Keratinocyte (primary cell): Measurements from ENCODE around the gene PLEKHG5. TPM values are rescaled to one million over a fixed set of nuclear protein-coding genes. Genes with fewer than 3 reads are reported as not detected.

ENCODE experiments used
- DNase-seq: peaks from one replicate; pipeline ENCODE4 v3.0.0-alpha.2; 2011; ENCODE audit warnings: low read depth, missing footprints, low spot score
- FAIRE-seq: peaks from 2 replicates; lab custom pipeline; 2011; peaks lifted over from hg19 to GRCh38; lab: Jason Lieb, UNC
- H2AFZ ChIP-seq: 2 replicates; pipeline ENCODE4 v1.6.0; 2012; ENCODE audit warnings: low read length, control low read depth, inconsistent platforms; ENCODE audit not compliant: control insufficient read depth
- H3K27ac ChIP-seq: 2 replicates; pipeline ENCODE4 v1.5.1; 2011; ENCODE audit warnings: low read length; ENCODE audit not compliant: control insufficient read depth, insufficient read depth
- H3K27me3 ChIP-seq: 3 replicates; pipeline ENCODE4 v1.6.0; 2011; ENCODE audit warnings: low read length; ENCODE audit not compliant: control insufficient read depth, insufficient read depth; ENCODE audit errors: extremely low read depth
- H3K36me3 ChIP-seq, 2 experiments: 2 replicates in 1 of 2; 3 replicates in 1 of 2; pipeline ENCODE4 v1.5.1; 2011; ENCODE audit warnings: low read length in 2 of 2, mild to moderate bottlenecking in 1 of 2; ENCODE audit not compliant: control insufficient read depth in 2 of 2, insufficient read depth in 2 of 2; ENCODE audit errors: extremely low read depth in 1 of 2
- H3K4me1 ChIP-seq: 3 replicates; pipeline ENCODE4 v1.5.1; 2011; ENCODE audit warnings: low read length; ENCODE audit not compliant: control insufficient read depth, insufficient read depth; ENCODE audit errors: extremely low read depth
- H3K4me2 ChIP-seq: 3 replicates; pipeline ENCODE4 v1.6.0; 2011; ENCODE audit warnings: low read depth, low read length; ENCODE audit not compliant: control insufficient read depth, insufficient read depth; ENCODE audit errors: extremely low read depth
- H3K4me3 ChIP-seq, 3 experiments: fragments of 200-600 bp in 1 of 3; sonication (generic) in 1 of 3; 2 replicates in 2 of 3; 3 replicates in 1 of 3; pipeline ENCODE4 v1.5.1; 2011 to 2016; ENCODE audit warnings: low read length in 3 of 3, mild to moderate bottlenecking in 3 of 3, control low read depth in 2 of 3, inconsistent platforms in 1 of 3, low read depth in 1 of 3, mixed read lengths in 1 of 3, mixed run types in 1 of 3, moderate library complexity in 1 of 3; ENCODE audit not compliant: control insufficient read depth in 2 of 3, insufficient read depth in 2 of 3; ENCODE audit errors: extremely low read depth in 1 of 3
- H3K79me2 ChIP-seq: 2 replicates; pipeline ENCODE4 v1.6.0; 2012; ENCODE audit warnings: low read length; ENCODE audit not compliant: control insufficient read depth, insufficient read depth
- H3K9ac ChIP-seq: 3 replicates; pipeline ENCODE4 v1.6.0; 2011; ENCODE audit warnings: low read length; ENCODE audit not compliant: control insufficient read depth, insufficient read depth; ENCODE audit errors: extremely low read depth
- H3K9me1 ChIP-seq: 3 replicates; pipeline ENCODE4 v1.6.0; 2011; ENCODE audit warnings: low read length; ENCODE audit not compliant: control insufficient read depth, insufficient read depth; ENCODE audit errors: extremely low read depth
- H3K9me3 ChIP-seq: 2 replicates; pipeline ENCODE4 v1.5.1; 2012; ENCODE audit warnings: low read depth, low read length; ENCODE audit not compliant: control insufficient read depth
- H4K20me1 ChIP-seq: 3 replicates; pipeline ENCODE4 v1.6.0; 2011; ENCODE audit warnings: low read length; ENCODE audit not compliant: control insufficient read depth, insufficient read depth; ENCODE audit errors: extremely low read depth
- CTCF ChIP-seq, 3 experiments: IDR thresholded peaks in 1 of 3; conservative IDR thresholded peaks in 1 of 3; optimal IDR thresholded peaks in 1 of 3; 2 replicates in 2 of 3; 3 replicates in 1 of 3; pipeline versions ENCODE3 to v1.5.1; 2011; ENCODE audit warnings: low read length in 3 of 3, mild to moderate bottlenecking in 3 of 3, moderate library complexity in 2 of 3, control low read depth in 1 of 3, inconsistent platforms in 1 of 3; ENCODE audit not compliant: insufficient read depth in 2 of 3; ENCODE audit errors: extremely low read depth in 1 of 3
- EZH2 ChIP-seq: IDR thresholded peaks from one replicate; pipeline ENCODE4 v1.6.1; 2012; ENCODE audit warnings: inconsistent platforms, mild to moderate bottlenecking, low read length, moderate library complexity
- dilution Hi-C: fragments of 300-500 bp; cut with MboI; formaldehyde crosslinking; loops from one replicate; pipeline ENCODE4 v1.7.0; 2020; ENCODE audit warnings: low sequenced_read_pairs; ENCODE audit not compliant: extremely low pct_ligation_motif_present
- polyA plus RNA-seq, 5 experiments: library from polyadenylated mRNA; depleted of rRNA in 3 of 5; stranded (reverse) in 3 of 5; stranded (forward) in 1 of 5; unstranded in 1 of 5; fragments of >200 nt; gene quantifications; 1 replicate in 1 of 5; 2 replicates in 3 of 5; 3 replicates in 1 of 5; pipeline versions ENCODE4 v1.2.1 to v1.2.3, GENCODE V29; 2011 to 2012; ENCODE audit warnings: missing spikeins in 2 of 5, low read depth in 1 of 5, low replicate concordance in 1 of 5

Gene PLEKHG5
- polyA plus RNA-seq, 1 donor (not counting 4 experiments of a cell fraction or from before 2014, with no cell fraction given): 11.8 TPM

DNA sequence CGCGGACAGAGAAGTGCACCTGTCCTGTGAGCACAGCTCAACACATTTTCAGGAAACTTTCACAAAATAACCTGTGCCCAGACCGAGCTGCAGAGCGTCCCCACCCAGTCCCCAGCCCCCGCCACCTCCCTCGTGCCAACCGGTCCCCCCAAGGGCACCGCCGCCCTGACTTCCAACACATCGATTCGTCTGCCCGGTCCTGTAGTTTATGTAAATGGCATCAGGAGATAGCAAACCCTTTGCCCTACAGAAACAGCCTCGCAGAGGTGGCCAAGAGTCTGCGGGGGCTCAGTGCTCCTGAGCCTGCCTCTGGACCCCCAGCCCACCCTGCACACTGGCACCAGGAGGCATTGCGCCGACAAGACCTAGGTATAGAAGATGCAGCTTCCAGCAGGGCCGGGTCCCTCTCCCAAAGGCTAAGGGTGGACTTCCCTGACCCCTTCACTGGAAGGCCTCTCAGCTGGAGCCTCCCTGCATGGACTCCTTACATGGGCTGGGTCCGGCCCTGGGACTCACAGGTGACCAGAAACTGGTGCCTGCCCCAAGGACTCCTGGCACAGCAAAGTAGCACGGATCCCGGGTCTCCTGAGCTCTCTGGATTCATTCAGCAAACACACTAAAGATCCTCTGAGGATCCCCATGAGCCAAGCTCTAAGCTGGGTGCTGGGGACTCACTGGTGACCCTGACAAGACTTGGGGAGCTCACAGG lies 6.6 kb upstream of the PLEKHG5 start:
- FAIRE-seq (no peak), DNase-seq (no peak)
- TF ChIP-seq EZH2 (no peak), CTCF (optimal IDR thresholded peaks at IDR 0.05 in 1 of 3, IDR thresholded peaks at IDR 0.05 in 1 of 3, conservative IDR thresholded peaks at IDR 0.05 in 1 of 3; ENCODE audit: extremely low read depth in 1 of 3, insufficient read depth in 2 of 3, low read length in 3 of 3) (no peak)
- Histone ChIP-seq H3K9me1 (no peaks in the 10 kb centered on the region), H3K36me3 (peaks cover 0 to 2% of the 10 kb centered on the region in 2 experiments), H3K27ac (no peak overlapping the region), H3K9ac (peak overlapping the region; percentile 62), H3K4me1 (peaks cover 18% of the 10 kb centered on the region), H2AFZ (peak overlapping the region; percentile 68), H3K9me3 (no peaks in the 10 kb centered on the region), H4K20me1 (no peaks in the 10 kb centered on the region), H3K79me2 (no peaks in the 10 kb centered on the region), H3K4me2 (peak overlapping the region; percentile 80), H3K27me3 (peaks cover 3% of the 10 kb centered on the region), H3K4me3 (peak overlapping the region; percentile 63 to 72 (median 69))
- dilution Hi-C loops: no loop called here

GRCh38 chr1:6497215-6497866 lies 5.9 kb upstream of the PLEKHG5 start:
- peak overlapping the region; percentile 63 to 72 (median 70) for H3K4me3 ChIP-seq
- peak overlapping the region; percentile 85 for H3K4me2 ChIP-seq
- H3K4me1 ChIP-seq: peaks cover 25% of the 10 kb centered on the region
- peak overlapping the region; percentile 68 for H2AFZ ChIP-seq
- FAIRE-seq (no peak), DNase-seq (no peak)
- H3K9me1 ChIP-seq: no peaks in the 10 kb centered on the region
- peaks cover 3% of the 10 kb centered on the region for H3K27me3 ChIP-seq
- H4K20me1 ChIP-seq: no peaks in the 10 kb centered on the region
- peaks cover 0 to 2% of the 10 kb centered on the region in 2 experiments for H3K36me3 ChIP-seq
- dilution Hi-C loops: no loop called here
- TF ChIP-seq EZH2 (no peak), CTCF (optimal IDR thresholded peaks at IDR 0.05 in 1 of 3, IDR thresholded peaks at IDR 0.05 in 1 of 3, conservative IDR thresholded peaks at IDR 0.05 in 1 of 3; ENCODE audit: extremely low read depth in 1 of 3, insufficient read depth in 2 of 3, low read length in 3 of 3) (no peak)
- H3K9me3 ChIP-seq: no peaks in the 10 kb centered on the region
- no peaks in the 10 kb centered on the region for H3K79me2 ChIP-seq
- H3K27ac ChIP-seq: no peak overlapping the region
- H3K9ac ChIP-seq: peak overlapping the region; percentile 72
